Breast epithelium (tissue), 4 donors: ENCODE data around the gene ARHGDIB. TPM values are rescaled to one million over a fixed set of nuclear protein-coding genes. Genes with fewer than 3 reads are reported as not detected.

Source experiments
- DNase-seq, 2 donors: peaks; one replicate each; pipeline ENCODE4 v3.0.0-alpha.2; 2019; ENCODE audit warnings: low spot score in 2 of 2
- H3K27ac ChIP-seq, 2 donors: fragments of 200-600 bp; sonication (generic) in 1 of 2; one replicate each; pipeline ENCODE4 v1.5.1; 2016 to 2019; ENCODE audit warnings: mild to moderate bottlenecking in 1 of 2
- H3K27me3 ChIP-seq, 2 donors: fragments of 200-600 bp; sonication (generic) in 1 of 2; one replicate each; pipeline versions ENCODE4 v1.5.1 to v1.6.0; 2017 to 2019; ENCODE audit warnings: control low read depth in 1 of 2, mild to moderate bottlenecking in 1 of 2
- H3K36me3 ChIP-seq: fragments of 200-600 bp; one replicate; pipeline ENCODE4 v1.5.1; 2019
- H3K4me1 ChIP-seq, 2 donors: fragments of 200-600 bp; sonication (generic); one replicate each; pipeline ENCODE4 v1.5.1; 2016 to 2019; ENCODE audit warnings: control low read depth in 1 of 2
- H3K4me3 ChIP-seq, 3 donors: fragments of 200-600 bp; sonication (generic); 1 replicate in 2 of 3; 2 replicates in 1 of 3; pipeline ENCODE4 v1.5.1; 2016 to 2019; ENCODE audit warnings: mild to moderate bottlenecking in 3 of 3, moderate library complexity in 2 of 3
- H3K9me3 ChIP-seq, 2 donors: fragments of 200-600 bp; sonication (generic) in 1 of 2; one replicate each; pipeline ENCODE4 v1.5.1; 2016 to 2019; ENCODE audit warnings: control low read depth in 1 of 2
- POLR2A ChIP-seq: fragments of 450-650 bp; IDR thresholded peaks from one replicate; pipeline ENCODE4 v1.6.1; 2016; ENCODE audit warnings: antibody characterized with exemption, mild to moderate bottlenecking, moderate library complexity
- POLR2AphosphoS5 ChIP-seq, 3 donors: sonication (generic); formaldehyde crosslinking; IDR thresholded peaks; one replicate each; pipeline ENCODE4 v1.6.1; 2017; ENCODE audit warnings: antibody characterized with exemption in 3 of 3
- intact Hi-C: fragments of 100-400 bp; cut with DNase I; formaldehyde crosslinking; loops from one replicate; pipeline ENCODE4 v1.15.1; 2023; ENCODE audit warnings: low total_unique reads
- total RNA-seq, 3 donors: library from RNA; depleted of rRNA; stranded (reverse); fragments of >200 nt; gene quantifications; one replicate each; pipeline ENCODE4 v1.1.0, GENCODE V29; 2016
- TF ChIP-seq, protein P1 (sequence below), 3 donors: fragments of 450-650 bp; IDR thresholded peaks; one replicate each; pipeline ENCODE4 v1.5.1; 2016 to 2017; ENCODE audit warnings: antibody characterized with exemption in 3 of 3, mild to moderate bottlenecking in 3 of 3, moderate library complexity in 3 of 3

ARHGDIB gene
- total RNA-seq, 3 donors from 2014 or later: 159 to 222 (median 168) TPM

DNA sequence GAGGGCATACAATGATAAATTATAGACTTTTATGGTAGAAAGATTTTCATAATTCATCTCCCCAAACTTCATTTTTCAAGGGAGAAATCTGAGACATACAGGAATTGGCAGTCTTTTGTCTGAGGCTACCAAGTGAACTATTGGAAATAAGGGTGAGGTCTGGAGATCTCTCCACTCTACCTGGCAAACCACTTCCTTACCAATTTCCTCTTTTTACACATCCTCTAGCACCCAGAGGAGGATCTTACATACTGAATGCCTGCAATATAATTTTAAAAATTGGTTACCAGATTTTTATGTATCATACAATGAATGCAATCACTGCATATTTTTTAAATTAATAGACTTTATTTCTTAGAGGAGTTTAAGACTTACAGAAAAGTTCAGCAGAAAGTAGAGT is 18.1 kb upstream of the ARHGDIB start:
- no peak for DNase-seq
- no peak overlapping the region for H3K27ac ChIP-seq
- intact Hi-C loops: no loop called here
- TF ChIP-seq, protein P1, sequence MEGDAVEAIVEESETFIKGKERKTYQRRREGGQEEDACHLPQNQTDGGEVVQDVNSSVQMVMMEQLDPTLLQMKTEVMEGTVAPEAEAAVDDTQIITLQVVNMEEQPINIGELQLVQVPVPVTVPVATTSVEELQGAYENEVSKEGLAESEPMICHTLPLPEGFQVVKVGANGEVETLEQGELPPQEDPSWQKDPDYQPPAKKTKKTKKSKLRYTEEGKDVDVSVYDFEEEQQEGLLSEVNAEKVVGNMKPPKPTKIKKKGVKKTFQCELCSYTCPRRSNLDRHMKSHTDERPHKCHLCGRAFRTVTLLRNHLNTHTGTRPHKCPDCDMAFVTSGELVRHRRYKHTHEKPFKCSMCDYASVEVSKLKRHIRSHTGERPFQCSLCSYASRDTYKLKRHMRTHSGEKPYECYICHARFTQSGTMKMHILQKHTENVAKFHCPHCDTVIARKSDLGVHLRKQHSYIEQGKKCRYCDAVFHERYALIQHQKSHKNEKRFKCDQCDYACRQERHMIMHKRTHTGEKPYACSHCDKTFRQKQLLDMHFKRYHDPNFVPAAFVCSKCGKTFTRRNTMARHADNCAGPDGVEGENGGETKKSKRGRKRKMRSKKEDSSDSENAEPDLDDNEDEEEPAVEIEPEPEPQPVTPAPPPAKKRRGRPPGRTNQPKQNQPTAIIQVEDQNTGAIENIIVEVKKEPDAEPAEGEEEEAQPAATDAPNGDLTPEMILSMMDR (IDR thresholded peaks at IDR 0.05): no peak
- TF ChIP-seq POLR2A (no peak), POLR2AphosphoS5 (IDR thresholded peaks at IDR 0.05) (no peak)
- no peaks in the 10 kb centered on the region for H3K4me1 ChIP-seq
- H3K9me3 ChIP-seq: no peaks in the 10 kb centered on the region
- H3K27me3 ChIP-seq: no peaks in the 10 kb centered on the region
- H3K36me3 ChIP-seq: no peaks in the 10 kb centered on the region
- H3K4me3 ChIP-seq: no peak overlapping the region

DNA sequence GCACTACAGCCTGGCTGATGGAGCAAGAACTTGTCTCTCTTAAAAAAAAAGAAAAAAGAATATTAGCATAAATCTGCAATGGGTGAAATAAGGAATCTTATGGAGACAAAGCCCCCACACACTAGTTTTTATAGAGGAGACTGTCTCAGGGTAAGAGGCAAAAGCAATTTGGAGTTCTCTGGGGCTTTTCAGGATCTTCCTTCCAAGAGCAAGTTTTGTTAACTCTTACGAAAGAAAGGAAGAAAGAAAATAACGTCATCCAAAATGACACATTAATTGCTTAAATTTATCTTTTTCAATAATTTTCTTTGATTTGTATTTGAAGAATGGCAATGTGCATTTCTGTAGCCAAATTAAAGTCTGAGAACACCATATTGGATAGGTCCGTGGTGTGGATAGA is 15.3 kb upstream of the ARHGDIB start:
- Histone ChIP-seq H3K4me1 (no peaks in the 10 kb centered on the region), H3K4me3 (no peak overlapping the region), H3K9me3 (no peaks in the 10 kb centered on the region), H3K36me3 (no peaks in the 10 kb centered on the region), H3K27me3 (no peaks in the 10 kb centered on the region), H3K27ac (no peak overlapping the region)
- no peak for DNase-seq
- TF ChIP-seq POLR2A: no peak
- no peak for TF ChIP-seq POLR2AphosphoS5 (IDR thresholded peaks at IDR 0.05)
- TF ChIP-seq, protein P1 (IDR thresholded peaks at IDR 0.05): no peak
- intact Hi-C loops: no loop called here

DNA sequence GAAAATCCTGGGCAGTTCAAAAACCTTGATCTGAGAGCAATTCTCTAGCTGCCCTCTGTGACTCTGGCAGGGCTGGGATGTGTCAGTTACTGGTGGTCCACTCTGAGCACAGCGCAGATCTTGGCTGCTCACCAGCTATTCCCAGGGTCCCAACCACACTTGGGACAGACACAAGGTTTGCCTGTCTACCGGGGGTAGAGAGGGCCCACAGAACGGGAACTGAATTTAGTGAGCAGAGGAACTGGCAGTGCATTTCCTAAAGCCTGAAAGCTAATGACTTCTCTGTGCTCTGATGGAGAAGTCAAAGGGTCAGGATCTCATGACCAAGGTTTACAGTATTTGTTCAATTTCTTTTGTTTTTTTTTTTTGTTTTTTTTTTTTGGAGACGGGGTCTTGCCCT is 14.1 kb upstream of the ARHGDIB start:
- H3K9me3 ChIP-seq: no peaks in the 10 kb centered on the region
- DNase-seq: no peak
- intact Hi-C loops: no loop called here
- H3K27ac ChIP-seq: no peak overlapping the region
- no peak overlapping the region for H3K4me3 ChIP-seq
- TF ChIP-seq POLR2AphosphoS5 (IDR thresholded peaks at IDR 0.05) (no peak), POLR2A (no peak)
- TF ChIP-seq, protein P1 (IDR thresholded peaks at IDR 0.05): no peak
- H3K4me1 ChIP-seq: no peaks in the 10 kb centered on the region
- no peaks in the 10 kb centered on the region for H3K27me3 ChIP-seq
- H3K36me3 ChIP-seq: no peaks in the 10 kb centered on the region

DNA sequence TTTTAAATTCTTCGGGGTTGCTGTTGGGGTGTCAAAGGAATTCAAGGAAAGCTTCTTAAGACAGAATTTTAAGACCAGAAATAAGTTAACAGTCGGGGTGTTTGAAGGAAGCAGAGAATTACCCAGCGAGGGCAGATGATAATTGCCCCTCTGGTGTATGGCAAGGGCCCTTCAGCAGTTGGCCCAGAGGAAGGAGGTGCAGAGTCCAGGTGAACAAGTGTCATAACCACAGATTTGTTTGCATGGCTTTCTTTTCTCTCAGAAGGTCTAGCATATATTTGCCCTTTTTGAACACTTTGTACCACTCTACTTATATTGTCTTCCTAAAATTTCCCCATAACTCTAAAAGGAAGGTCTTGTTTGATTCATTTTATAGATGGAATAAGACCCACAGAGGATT is 13.2 kb upstream of the ARHGDIB start:
- Histone ChIP-seq H3K4me3 (no peak overlapping the region), H3K27me3 (no peaks in the 10 kb centered on the region), H3K9me3 (no peaks in the 10 kb centered on the region), H3K4me1 (no peaks in the 10 kb centered on the region), H3K27ac (no peak overlapping the region), H3K36me3 (no peaks in the 10 kb centered on the region)
- TF ChIP-seq POLR2AphosphoS5 (IDR thresholded peaks at IDR 0.05): no peak
- TF ChIP-seq, protein P1 (IDR thresholded peaks at IDR 0.05): no peak
- no peak for TF ChIP-seq POLR2A
- DNase-seq: no peak
- intact Hi-C loops: no loop called here

DNA sequence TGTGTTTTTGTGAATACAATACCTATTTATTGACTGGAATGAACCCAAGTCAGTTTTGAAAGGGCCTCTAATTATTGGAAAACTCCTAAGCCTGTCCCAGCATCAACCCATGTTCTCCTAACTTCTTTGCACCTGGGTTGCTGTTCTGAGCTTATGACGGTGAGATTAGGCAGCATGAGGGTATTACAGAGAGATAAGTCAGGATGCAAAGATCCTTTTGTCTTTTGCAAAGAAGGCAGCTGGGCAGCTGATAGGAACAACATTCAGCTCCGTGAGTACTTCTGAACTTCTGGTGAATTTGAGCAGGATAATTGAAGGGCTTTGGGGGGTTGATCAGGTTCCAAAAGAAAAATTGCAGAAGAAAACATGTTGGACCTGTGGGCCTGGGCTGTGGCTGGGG is 11.4 kb upstream of the ARHGDIB start, which contains the start of gene PDE6H:
PDE6H (plus strand) TSS at position 227 of the 400 bp plus-strand sequence. CDS start 4,971 bp downstream, outside the sequence.
- TF ChIP-seq POLR2AphosphoS5 (IDR thresholded peaks at IDR 0.05) (no peak), POLR2A (no peak)
- TF ChIP-seq, protein P1 (IDR thresholded peaks at IDR 0.05): no peak
- no peaks in the 10 kb centered on the region for H3K9me3 ChIP-seq
- intact Hi-C loops: no loop called here

More for the DNA sequence above, 11.4 kb upstream of the ARHGDIB start, which contains the start of gene PDE6H:
- Histone ChIP-seq H3K4me3 (no peak within 1 kb of the TSS), H3K27ac (no peak within 1 kb of the TSS), H3K36me3 (no peaks in the 10 kb centered on the region), H3K4me1 (no peaks in the 10 kb centered on the region), H3K27me3 (no peaks in the 10 kb centered on the region)
- DNase-seq: no peak
